Activated naive CD4-positive, alpha-beta T cell treated with Interleukin-2 at 50 U/mL for 16 hours (primary cell): ENCODE data around the gene HHAT.

ENCODE experiments used
- DNase-seq: peaks from one replicate; pipeline ENCODE4 v3.0.0-alpha.2; 2020

The HHAT gene

GRCh38 chr1:210499956-210500355 is 171.3 kb downstream of the HHAT start:
- DNase-seq = no peak

GRCh38 chr1:210500831-210501230 is 172.1 kb downstream of the HHAT start:
- DNase-seq = no peak

- DNase-seq = no peak
These were observed 175.6 kb downstream of the HHAT start for GRCh38 chr1:210504286-210504685.

- DNase-seq = no peak
These were observed 177.1 kb downstream of the HHAT start for GRCh38 chr1:210505601-210506496.

GRCh38 chr1:210506689-210507088 is 178.0 kb downstream of the HHAT start:
- DNase-seq = no peak

GRCh38 chr1:210516092-210516656 is 187.5 kb downstream of the HHAT start:
- DNase-seq = no peak

GRCh38 chr1:210516697-210517459 is 188.2 kb downstream of the HHAT start:
- no peak for DNase-seq

GRCh38 chr1:210523830-210524229 is 195.1 kb downstream of the HHAT start:
- DNase-seq = no peak

- no peak for DNase-seq
These were observed 197.2 kb downstream of the HHAT start for GRCh38 chr1:210525716-210526454.

- DNase-seq = no peak
These were observed 198.4 kb downstream of the HHAT start for GRCh38 chr1:210527091-210527490.

GRCh38 chr1:210531475-210532222 is 202.9 kb downstream of the HHAT start:
- DNase-seq = no peak

GRCh38 chr1:210532223-210532598 is 203.5 kb downstream of the HHAT start:
- DNase-seq = no peak

GRCh38 chr1:210535761-210536160 is 207.1 kb downstream of the HHAT start:
- DNase-seq = no peak

- no peak for DNase-seq
These were observed 207.7 kb downstream of the HHAT start for GRCh38 chr1:210536254-210536961.

GRCh38 chr1:210540288-210540687 is 211.6 kb downstream of the HHAT start:
- no peak for DNase-seq

- no peak for DNase-seq
These were observed 213.1 kb downstream of the HHAT start for GRCh38 chr1:210541680-210542358.

GRCh38 chr1:210551899-210552298 is 223.2 kb downstream of the HHAT start:
- no peak for DNase-seq

GRCh38 chr1:210553711-210554110 is 225.0 kb downstream of the HHAT start:
- DNase-seq = no peak

GRCh38 chr1:210554382-210554781 is 225.7 kb downstream of the HHAT start:
- no peak for DNase-seq

- DNase-seq = no peak
These were observed 227.8 kb downstream of the HHAT start for GRCh38 chr1:210556475-210556874.
